Measurements from ENCODE around the gene GJB2.

DNA sequence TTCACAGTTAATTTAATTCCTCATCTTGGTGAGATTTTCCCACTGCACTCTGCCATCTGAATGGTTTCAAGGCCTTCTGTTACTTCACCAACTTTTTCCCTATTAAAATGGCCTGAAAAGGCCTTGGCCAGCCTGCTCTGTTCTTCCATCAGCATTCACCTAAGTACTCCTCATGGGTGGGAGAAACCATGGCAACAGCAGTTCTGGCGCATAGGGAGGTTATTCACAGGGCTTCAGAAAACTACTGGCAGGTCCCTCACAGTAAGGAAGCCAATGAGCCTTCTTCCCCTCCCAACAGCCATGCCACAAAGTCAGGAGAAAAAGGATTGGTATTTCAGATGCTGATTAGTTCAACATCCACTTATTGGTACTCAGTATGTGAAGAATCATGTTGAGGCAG, 17.2 kb upstream of the GJB2 start:
- TF ChIP-seq, protein P1, sequence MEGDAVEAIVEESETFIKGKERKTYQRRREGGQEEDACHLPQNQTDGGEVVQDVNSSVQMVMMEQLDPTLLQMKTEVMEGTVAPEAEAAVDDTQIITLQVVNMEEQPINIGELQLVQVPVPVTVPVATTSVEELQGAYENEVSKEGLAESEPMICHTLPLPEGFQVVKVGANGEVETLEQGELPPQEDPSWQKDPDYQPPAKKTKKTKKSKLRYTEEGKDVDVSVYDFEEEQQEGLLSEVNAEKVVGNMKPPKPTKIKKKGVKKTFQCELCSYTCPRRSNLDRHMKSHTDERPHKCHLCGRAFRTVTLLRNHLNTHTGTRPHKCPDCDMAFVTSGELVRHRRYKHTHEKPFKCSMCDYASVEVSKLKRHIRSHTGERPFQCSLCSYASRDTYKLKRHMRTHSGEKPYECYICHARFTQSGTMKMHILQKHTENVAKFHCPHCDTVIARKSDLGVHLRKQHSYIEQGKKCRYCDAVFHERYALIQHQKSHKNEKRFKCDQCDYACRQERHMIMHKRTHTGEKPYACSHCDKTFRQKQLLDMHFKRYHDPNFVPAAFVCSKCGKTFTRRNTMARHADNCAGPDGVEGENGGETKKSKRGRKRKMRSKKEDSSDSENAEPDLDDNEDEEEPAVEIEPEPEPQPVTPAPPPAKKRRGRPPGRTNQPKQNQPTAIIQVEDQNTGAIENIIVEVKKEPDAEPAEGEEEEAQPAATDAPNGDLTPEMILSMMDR (IDR thresholded peaks at IDR 0.05 in 4 of 5, conservative IDR thresholded peaks at IDR 0.05 in 1 of 5) = no peak
- TF ChIP-seq POLR2A (IDR thresholded peaks at IDR 0.05) = no peak
